GM18873 (cell line): ENCODE measurements around the gene COL15A1.

Experiments
- ATAC-seq: cut with Tn5 transposase; IDR thresholded peaks from one replicate; pipeline ENCODE4 v1.9.1; 2021; ENCODE audit warnings: mild to moderate bottlenecking, moderate library complexity, moderate number of reproducible peaks; ENCODE audit not compliant: unreplicated experiment, low FRiP score

Gene COL15A1

GRCh38 chr9:99071313-99072039, 127.8 kb downstream of the COL15A1 start:
- no peak for ATAC-seq

DNA sequence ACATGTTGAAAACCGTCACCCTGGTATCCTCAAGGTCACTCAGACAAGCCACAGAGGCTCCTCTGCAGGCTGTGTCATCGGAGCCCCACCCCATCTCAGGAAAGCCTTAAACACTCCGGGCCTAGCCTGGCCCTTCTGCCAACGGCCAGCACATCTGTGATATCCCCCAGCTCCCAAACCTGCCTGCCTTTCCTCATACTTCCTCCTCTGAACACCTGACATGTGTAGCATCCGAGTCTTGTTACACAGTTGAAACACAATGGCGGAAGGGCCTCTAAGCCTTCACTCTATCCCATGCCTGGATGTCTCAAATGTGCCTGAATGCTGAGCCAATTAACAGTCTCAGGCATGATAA, 128.3 kb downstream of the COL15A1 start:
- ATAC-seq, result no peak

DNA sequence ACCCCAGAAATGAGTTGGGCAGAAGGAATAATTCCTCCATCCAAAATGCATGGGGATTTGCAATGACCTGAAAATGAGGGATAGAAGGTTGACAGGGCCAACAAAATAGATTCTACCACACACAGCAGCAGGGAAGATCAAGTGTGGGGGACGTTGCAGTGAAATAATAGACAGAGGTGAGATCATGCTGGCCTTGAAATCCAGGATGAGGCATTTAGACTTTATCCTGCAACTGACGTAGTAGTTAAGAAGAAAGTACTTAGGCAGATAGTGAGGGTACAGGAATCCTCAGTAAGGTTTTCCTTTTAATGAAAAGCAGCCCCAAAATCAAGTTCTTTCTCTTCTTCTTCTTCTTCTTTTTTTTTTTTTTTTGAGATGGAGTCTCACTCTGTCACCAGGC, 129.6 kb downstream of the COL15A1 start:
- ATAC-seq, result no peak

- ATAC-seq, result no peak
Observed at GRCh38 chr9:99073985-99074901, 130.5 kb downstream of the COL15A1 start.

GRCh38 chr9:99074902-99075245, 131.2 kb downstream of the COL15A1 start:
- ATAC-seq, result no peak

- no peak for ATAC-seq
Observed at GRCh38 chr9:99075246-99075912, 131.7 kb downstream of the COL15A1 start.

DNA sequence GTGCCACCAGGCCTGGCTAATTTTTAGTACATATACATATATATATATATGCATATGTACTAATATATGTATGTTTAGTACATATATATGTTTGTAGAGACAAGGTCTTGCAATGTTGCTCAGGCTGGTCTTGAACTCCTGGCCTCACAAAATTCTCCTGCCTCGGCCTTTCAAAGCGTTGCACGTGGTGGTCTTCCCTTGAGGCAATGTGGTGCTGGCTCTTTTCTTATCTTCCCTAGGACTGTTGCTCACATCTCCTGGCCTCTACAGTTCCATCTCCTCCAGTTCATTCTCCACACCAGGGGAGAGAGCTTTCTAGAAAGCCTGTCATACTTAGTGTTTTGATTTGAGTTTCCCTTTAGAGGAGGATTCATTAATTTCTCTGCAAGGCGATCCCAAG, 132.3 kb downstream of the COL15A1 start:
- no peak for ATAC-seq

GRCh38 chr9:99076483-99077171, 132.9 kb downstream of the COL15A1 start:
- no peak for ATAC-seq

GRCh38 chr9:99078717-99079116, 135.0 kb downstream of the COL15A1 start:
- ATAC-seq, result no peak

DNA sequence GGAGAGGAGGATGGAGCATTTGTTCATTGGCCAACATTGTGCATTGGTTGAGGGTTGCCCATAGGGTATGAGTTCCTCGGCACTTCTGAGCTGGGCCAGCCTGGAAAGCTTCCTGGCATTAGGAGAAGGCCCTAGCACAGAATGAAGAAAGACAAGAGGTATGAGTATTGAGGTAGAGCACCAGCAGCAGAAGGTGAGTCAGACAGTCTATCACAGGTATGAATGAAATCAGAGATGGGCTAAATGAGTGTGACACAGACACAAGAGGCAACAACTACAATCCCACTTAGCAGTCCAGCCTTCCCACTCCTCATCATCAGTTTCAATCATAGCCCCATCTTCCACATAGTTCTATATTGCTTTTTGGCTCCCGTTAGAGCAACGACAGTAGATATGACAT, 135.8 kb downstream of the COL15A1 start:
- ATAC-seq, result no peak

DNA sequence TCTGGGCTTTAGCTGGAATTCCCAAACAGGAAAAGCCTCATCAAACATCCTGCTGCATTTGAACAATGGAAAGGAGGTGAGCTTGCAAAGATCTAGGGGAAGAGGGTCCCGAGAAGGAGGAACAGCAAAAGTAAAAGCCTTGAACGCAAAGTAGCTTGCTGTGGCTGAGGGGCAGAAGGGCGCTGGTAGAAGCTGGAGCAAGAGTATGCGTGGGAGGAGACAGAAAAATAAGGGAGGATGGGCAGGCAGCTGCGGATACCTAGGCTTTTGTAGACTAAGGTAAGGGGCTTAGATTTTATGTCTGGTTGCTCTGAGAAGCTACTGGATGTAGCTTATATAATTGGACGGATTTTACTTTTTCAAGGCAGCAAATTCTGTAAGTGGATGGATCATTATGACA, 139.3 kb downstream of the COL15A1 start:
- no peak for ATAC-seq

DNA sequence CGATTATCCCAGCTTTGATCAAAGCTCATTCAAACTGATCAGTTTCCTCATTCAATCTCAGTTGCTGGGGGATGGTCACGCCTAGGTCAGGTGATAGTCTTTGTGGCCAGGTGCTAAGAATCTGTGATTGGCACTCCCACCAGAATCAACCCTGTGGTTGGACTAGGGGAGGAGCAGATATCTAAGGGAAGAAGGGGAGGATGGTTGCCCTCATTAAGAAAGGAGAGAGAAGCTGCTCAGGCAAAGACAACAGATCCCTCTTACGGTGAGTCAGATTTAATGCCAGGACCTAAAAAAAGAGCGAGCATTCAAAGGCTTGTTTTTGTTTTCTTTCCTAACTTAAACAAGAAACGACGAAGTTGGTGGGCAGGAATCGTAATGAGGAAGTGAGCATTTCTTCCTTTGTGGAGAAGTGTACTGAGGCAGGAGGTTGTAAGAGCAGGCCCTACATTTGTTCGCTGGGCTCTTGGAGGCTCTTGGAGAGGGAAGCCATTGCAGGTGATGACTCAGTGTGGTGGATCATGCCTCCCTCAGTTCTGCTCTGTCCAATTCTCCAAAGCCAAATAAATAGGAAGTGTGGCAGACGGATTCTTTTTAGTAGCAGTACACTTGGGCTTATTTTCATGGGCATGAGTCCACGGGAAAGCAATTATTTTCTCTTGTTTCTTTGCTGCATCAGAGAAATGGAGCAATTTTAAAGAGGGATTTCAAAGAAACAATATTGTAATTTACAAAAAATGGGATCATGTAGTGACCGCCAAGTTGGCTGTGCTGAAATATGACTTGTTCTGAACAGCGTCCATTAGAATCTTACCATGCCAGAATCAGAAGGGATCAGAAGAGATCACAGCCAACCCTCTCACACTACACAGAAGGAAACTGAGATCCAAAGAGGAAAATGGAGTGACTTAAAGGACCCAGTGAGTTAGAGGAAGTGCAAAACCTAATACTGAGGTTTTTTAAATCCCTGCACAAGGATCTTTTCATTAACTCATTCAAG, 142.5 kb downstream of the COL15A1 start:
- ATAC-seq, result no peak

- no peak for ATAC-seq
Observed at GRCh38 chr9:99087462-99087861, 143.8 kb downstream of the COL15A1 start.

- ATAC-seq, result no peak
Observed at GRCh38 chr9:99090336-99091130, 146.8 kb downstream of the COL15A1 start.

- no peak for ATAC-seq
Observed at GRCh38 chr9:99092643-99093491, 149.2 kb downstream of the COL15A1 start.

- no peak for ATAC-seq
Observed at GRCh38 chr9:99093492-99093791, 149.7 kb downstream of the COL15A1 start.

- no peak for ATAC-seq
Observed at GRCh38 chr9:99095565-99095964, 151.9 kb downstream of the COL15A1 start.

- no peak for ATAC-seq
Observed at GRCh38 chr9:99096409-99096808, 152.7 kb downstream of the COL15A1 start.
